HG03060 (cell line): ENCODE measurements around the gene TNNI3K.

ENCODE experiments used
- ATAC-seq: cut with Tn5 transposase; IDR thresholded peaks from one replicate; pipeline ENCODE4 v1.9.1; 2021; ENCODE audit warnings: low read depth, moderate number of reproducible peaks; ENCODE audit not compliant: unreplicated experiment

TNNI3K gene

DNA sequence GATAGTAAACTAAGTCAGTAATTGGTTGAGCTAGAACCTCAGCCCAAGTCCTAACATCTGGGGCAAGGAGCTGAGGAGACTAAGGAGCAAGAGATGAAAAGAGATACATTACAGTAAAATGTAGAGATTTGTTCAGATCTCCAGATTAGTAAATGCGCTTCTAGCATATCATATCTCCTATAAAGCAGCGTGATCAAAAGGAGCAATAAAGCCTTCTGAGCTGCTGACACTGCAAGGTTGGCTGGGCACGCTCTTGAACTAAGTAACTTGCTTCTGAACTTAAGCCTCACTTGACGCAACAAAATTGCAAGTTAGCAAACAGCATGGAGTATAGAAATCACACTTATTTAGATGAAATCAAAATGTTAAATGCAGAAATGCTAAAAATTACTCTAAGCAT is 196.3 kb downstream of the TNNI3K start:
- no peak for ATAC-seq

DNA sequence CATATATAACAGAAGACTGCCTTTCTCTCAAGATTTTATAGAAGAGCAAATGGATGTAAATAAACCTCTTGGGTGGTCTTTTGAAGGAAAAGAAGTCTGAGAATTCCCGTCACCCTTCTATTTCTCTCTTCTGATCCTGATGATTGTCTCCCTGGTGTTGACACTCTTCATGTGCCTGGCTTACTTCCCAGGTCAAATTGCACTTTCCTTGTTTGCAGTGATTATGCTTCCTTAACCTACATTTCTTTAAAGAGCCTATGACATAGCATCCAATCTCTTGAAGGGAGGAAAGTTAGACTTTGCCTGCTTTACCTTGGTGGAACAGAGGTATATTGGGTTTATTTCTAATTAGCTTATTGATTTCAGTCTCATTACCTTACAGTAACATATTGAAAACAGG is 197.1 kb downstream of the TNNI3K start:
- no peak for ATAC-seq

DNA sequence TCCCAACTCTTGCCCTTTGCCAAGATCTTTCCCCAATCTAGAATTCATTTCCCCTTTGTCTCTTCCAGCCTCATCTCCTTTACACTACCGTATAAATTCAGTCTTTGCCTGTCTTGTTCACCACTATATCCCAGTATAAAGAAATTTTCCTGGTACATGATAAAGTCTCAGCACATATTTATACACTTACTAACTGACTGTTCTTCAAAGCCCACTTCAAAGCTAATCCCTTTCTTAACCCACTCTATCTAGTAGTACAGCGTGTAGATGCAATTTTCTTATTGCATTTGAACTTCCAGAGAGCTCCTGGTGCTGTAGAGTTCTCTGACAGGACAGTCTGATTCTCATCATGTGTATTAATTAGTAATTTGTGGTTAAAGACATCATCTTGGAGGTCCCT is 199.1 kb downstream of the TNNI3K start:
- ATAC-seq = no peak

DNA sequence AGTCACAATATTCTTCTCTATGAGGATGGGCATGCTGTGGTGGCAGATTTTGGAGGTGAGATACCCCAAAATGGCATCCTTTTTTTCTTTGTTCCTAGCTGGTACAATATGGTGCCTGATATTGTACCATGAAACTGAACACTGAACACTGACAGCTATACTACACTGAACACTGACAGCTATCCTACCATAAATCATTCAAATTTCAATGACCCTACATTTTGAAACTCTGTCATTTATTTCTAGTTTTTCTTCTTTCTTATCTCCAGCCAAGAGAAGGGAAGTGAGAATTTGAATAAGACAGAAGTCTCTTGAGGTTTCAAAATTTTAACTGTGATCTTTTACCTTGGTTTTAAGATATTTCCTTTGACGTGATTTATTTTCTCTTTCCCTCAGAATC is 200.9 kb downstream of the TNNI3K start:
- no peak for ATAC-seq

DNA sequence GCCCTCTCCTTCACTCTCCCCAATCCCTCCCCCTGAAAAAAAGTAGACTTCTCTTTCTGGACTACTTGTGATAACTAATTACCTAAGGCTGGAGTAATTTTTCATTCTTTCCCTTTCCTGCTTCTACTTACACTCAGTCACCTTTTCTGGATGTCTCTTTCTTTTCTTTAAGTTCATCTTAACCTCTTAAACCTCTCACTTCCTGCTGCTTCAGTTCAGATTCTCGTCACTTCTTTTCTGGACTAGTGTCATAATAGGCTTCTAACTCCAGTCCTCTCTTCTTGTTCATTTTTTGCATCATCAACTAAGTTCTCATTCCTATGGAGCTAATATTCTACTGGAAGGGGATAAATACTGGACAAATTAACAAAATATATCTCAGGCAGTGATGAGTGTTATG is 201.8 kb downstream of the TNNI3K start:
- ATAC-seq = no peak

DNA sequence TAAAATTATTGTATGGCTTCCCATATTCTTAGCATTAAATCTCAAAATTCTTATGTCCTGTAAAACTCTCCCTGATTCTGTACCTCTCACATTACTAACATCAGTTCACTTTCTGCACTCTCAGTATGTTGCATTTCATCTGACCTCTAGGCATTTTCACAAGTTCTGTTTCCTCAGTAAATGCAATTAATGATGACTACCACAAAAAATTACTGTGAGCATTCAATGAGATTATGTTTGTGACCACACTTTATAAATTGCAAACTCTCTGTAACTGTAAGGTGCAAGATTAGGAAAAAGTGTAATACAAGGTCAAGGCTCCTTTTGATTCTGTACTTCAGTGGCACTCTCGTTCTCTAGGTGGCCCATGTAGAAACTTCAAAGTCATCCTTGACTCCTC is 216.8 kb downstream of the TNNI3K start:
- no peak for ATAC-seq

DNA sequence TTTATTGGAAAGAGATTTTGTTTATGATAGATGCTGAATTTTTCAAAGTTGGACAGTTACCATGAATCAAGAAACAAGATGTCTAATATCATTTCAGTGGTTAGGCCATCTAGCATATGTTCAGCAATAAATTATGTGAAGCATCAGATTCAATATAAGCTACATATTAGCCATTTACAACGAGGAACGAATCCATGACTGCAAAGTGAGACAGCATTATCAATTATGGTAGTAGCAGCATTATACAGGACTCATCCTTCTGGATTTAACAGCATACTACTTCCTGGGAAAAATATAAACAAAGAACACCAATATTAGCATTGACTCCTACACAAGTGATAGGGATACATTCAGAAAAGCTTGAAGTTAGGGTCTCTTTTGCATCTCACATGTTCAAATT is 218.1 kb downstream of the TNNI3K start:
- ATAC-seq = no peak

DNA sequence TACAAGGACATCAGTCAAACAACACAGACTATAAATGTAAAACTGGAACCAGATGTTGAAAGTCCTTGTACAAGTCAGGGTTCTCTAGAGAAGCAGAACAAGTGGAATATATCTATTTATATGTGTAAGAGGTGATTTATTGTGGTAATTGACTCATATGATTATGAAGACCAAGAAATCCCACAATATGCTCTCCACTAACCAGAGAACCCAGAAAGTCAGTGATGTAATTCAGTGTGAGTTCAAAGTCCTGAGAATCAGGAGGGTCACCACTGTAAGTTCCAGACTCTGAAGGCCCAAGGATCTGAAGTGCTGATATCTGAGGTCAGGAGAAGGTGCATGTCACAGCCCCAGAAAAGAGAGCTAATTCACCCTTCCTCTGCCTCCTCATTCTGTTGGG is 220.2 kb downstream of the TNNI3K start:
- no peak for ATAC-seq

DNA sequence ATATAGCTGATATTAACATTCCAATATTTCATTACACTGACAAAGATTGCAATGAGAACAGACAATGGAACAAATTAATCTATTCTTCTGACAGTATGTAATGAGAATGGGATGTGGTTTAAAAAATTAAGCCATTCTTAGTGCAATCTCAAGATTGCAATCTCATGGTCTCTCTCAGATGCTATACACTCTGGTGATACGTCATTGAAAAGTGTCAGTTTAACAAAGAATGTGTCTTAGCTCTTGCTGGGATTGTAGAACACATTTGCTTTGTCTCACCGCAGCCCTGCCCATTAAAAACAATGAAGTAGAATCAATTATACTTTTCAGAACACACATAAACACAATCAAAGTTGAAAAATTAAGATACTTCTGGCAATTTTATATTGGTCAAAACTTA is 222.1 kb downstream of the TNNI3K start:
- ATAC-seq = no peak

DNA sequence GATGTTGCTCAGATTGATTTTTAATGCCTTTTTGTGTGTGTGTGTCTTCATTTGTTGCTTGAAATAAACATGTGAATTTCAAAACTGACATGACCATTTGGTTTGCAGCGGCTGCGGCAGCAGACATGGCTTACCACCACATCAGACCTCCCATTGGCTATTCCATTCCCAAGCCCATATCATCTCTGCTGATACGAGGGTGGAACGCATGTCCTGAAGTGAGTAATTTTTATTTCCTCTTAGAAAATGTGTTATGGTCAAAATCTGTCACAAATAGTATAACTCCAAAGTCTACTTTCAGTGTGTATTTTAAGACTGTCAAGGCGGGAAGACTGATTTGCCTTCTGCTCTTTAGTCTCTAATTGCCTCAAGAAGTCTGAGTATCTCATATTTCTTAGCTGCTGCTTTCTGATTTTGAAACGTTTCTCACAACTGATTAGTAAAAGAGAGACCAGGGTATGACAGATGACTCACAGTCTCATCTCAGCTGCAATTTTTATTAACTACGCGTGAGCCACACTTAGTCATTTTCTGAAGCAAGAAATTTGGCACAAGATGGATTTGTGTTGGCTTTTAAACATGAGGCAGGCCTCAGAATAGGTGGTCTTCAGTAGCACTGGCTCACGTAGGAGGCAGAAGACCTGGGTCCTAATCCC is 228.3 kb downstream of the TNNI3K start:
- ATAC-seq = peak; percentile 72

DNA sequence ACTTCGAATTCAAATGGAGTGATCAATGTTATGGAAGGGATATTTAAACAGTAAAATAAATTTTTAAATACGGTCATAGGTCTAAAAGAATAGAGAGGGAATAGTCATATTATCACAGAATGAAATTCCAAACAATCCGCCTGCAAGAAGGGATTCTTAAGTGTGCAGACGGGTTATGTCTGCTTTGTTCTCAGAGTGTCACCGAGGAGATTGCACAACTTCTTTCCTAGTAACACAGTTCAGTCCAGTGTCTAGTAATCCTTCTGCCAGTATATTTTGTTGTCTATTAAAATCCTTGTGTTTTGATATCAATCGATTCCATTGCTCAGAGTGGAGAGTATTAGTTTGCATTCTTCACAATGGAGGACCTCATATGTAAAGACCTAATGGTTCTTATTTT is 228.8 kb downstream of the TNNI3K start:
- ATAC-seq = no peak

DNA sequence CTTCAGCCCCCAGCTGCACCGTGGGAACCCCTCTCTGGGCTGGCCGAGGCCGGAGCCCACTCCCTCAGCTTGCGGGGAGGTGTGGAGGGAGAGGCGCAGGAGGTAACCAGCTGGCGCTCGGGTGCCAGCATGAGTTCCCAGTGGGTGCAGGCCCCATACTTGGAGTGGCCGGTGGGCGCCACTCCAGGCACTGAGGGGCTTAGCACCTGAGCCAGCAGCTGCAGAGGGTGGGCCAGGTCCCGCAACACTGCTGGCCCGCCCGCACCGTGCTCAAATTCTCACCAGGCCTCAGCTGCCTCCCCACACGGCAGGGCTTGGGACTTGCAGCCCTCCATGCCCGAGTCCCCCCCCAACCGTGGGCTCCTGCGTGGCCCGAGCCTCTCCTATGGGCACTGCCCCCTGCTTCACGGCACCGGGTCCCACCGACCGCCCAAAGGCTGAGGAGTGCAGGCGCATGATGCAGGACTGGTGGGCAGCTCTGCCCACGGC is 230.1 kb downstream of the TNNI3K start:
- ATAC-seq = no peak

DNA sequence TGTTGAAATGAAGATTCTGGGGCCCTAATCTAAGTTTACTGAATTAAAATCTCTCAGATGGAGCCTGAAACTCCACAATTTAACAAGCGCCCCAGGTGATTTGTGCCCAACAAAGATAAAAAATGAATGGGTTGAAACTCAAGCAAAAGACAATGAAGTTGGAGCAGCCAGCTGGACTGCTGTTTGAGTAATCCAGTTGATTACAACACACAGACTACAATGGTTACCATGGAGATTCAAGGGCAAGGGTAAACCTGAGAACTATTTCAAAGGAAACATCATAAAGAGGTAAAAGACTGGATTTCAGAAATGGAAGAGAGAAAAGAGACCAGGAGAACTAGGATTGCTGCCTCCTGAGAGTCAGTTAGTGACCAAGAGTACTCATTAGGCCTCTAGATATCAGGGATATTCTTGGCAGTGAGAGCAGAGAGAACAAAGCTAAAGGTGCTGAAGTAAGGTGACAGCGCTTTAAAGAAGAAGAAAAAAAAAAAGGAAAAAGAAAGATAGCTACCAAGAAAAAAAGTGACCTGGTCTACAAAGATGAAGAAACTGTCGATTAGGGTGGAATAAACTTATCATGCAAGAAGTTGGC is 232.7 kb downstream of the TNNI3K start:
- no peak for ATAC-seq

DNA sequence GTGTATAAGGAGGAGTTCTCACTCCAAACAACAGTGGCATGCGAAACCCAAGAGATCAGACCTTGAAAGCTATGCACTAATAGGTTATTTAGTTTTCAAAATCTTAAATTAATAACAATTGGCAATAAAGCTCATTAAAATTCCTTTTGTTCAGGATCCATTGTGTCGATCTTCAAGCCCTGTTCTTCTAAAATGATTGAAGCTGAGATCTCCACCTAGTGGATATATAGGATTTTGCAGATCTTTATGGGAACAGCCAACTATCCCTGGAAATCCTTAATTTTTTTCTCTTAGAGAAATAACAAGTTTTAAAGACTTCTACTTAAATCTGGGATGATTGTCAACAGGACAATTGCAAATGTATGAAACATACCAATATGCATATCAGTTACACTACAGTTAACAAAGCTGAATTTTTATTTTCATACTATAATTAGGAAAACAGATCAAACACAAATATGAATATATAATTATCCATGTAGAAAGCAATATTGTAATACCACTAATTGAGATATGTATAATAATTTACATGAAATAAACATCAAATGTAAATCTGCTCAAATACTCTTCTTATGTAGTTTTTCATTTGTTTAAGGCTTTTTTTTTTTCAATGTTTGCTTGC is 233.9 kb downstream of the TNNI3K start:
- ATAC-seq = no peak

DNA sequence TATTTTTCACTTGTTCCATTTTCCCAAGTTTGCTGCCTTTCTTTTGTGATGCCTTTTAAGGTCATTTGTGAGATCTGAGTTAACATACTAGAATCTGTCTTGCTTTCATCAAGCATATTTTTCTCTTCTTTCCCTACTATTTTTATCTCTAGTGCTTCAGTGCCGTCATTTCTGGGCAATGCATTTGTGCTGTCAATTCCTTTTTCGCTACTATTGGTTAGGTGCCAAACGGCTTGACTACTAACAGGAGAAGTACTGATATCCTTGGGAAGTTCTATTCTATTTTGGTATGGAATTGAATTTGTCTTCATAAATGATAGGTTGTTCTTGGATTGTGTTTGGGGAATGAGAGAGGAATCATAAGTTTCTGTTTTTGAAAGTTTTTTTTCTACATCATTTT is 235.1 kb downstream of the TNNI3K start:
- no peak for ATAC-seq

DNA sequence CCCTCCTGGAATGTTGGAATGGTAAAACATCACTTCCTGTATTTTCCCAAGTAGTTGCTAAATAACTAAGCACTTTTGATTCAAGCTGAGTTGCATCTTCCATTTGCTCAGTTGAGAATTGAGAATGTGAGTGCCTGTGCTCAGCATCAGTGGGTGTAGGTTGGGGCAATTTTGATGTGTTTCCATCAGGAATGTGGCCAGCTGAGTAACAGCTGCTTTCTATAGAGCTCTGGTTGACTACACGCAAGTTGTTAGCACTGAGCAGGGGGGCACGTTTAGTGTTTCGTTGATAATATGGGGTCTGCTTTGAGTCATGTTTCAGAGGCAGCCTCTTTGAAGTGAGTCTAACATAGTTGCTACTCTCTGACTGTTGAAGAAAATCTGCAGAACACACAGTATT is 235.7 kb downstream of the TNNI3K start:
- ATAC-seq = no peak

DNA sequence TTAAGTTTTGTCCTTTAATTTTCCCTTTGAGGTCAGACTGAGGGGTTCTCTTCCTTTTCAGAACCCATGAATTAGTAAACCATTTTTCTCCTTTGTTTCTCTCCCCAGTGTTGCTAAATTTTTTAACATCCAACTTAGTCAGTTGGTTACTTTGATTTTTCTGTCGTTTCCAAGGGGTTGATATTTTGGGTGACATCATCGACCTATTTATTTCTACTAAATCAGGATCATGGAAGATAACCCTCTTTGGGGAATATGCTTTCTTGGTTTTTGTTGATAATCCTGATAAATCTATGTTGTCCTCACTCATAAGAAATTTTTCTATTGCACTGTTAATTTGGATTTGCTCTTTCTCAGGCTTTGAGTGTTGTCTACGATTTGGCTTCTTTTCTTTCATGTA is 236.3 kb downstream of the TNNI3K start:
- no peak for ATAC-seq

DNA sequence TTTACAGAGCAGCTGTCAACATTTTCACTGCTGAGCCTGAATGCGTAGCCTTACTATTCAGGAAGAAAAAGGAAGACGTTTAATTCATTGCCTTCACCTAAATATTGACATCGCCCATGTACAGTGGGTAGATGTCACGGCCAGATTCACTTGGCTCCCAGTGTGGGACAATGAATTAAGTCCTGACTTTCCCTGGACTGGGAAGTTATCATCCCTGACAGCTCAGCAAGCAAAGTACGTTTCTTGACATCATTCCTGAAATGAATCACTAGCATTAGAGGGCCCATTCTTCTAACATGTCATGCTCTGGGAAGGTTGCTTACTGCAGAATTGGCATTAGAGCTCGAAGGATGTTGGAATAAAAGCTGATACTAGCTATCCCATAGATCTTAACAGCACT is 239.4 kb downstream of the TNNI3K start:
- no peak for ATAC-seq

DNA sequence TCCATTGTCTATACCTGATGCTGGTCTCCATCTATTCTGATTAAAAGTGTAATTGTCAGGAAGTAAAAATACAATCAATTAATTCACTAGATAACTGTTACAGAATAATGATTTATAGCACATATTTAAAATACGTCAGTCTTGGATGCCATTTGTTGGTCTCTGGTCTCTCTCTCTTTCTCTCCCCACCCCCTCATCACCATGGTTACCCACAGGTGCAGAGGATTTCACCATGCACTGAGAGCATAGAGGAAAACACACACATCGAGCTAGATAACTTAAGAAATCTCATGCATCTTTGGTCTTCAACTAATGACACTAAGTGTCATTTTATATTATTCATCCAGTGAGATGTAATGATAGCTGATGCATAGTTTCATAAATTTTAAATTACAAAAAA is 243.8 kb downstream of the TNNI3K start:
- no peak for ATAC-seq

DNA sequence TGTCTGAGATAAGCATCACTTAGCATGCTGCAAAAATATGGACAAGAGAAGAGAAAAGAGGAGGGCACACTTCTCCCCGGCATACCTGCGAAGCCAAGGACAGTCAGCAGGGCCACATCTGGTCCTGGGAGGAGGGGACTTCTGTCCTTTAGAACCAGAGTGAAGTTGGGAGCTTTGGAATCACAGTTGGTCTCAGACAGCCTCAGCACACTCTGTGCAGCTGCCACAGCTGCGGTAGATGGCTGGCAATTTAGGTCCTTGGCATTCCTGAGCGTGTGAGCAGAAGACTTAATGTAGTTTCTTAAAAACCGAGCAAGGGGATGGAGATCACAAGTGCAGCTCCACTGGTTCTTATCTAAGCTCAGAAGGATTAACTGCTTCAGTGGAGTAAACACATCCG is 244.9 kb downstream of the TNNI3K start:
- no peak for ATAC-seq

DNA sequence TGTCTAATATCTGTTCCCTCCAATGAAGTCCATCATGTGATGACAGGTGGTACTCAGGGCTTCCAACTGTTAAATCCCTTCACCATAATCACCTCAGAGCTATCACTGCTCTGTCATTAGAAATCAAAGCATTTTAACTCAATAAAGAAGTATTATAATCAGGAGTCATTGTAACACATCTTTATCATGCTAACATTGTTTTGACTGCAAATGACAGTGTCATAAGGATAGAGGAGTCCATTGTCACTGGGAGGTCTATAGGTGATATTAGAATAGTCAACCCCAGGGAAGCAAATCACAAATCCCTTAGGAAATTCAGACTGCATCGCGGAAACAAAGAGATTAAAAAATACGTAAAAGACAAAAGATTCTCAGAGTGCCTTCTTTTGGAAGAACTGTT is 246.4 kb downstream of the TNNI3K start:
- ATAC-seq = no peak

DNA sequence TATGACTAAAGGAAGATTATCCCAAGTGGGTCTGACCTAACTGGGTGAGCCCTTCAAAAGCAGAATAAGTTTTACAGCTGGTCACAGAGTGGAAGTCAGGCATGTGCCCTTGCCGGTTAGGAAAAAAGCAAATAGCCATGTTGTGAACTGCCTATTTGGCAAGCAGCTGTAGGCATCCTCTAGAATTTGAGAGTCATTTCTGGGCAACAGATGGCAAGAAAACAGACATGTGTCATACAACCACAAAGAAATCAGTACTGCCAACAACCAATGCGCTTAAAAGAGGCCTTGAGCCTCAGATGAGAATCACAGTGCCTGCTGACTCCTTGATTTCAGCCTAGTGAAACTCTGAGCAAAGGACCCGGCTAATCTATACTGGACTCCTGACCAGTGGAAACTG is 250.4 kb downstream of the TNNI3K start:
- ATAC-seq = no peak
